PC-9 (cell line): Measurements from ENCODE around the gene GABRE.

Source experiments
- EZH2 ChIP-seq: fragments of 200-600 bp; sonication (generic); IDR thresholded peaks from 2 replicates; pipeline ENCODE4 v1.8.0; 2017; ENCODE audit warnings: antibody characterized with exemption, low read depth
- TF ChIP-seq, protein P1 (sequence below): fragments of 200-600 bp; sonication (generic); conservative IDR thresholded peaks from 2 replicates; pipeline ENCODE4 v1.6.1; 2017; ENCODE audit warnings: mixed run types, antibody characterized with exemption, mild to moderate bottlenecking, moderate library complexity

DNA sequence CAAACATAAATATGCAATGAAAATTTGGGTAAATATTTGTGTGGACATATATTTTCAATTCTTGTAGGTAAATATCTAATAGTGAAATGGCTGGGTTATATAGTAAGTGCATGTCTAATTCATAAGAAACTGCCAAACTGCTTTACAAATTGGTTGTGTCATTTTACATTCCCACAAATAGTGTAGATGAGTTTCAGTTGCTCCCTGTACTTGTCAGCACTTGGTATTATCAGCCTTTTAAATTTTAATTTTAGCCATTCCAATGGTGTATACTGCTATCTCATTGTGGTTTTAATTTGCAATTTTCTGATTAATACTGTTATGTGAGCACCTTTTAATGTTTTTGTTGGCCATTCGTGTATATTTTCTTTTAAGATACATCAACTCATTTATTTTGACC lies 23.1 kb upstream of the GABRE start:
- TF ChIP-seq, protein P1, sequence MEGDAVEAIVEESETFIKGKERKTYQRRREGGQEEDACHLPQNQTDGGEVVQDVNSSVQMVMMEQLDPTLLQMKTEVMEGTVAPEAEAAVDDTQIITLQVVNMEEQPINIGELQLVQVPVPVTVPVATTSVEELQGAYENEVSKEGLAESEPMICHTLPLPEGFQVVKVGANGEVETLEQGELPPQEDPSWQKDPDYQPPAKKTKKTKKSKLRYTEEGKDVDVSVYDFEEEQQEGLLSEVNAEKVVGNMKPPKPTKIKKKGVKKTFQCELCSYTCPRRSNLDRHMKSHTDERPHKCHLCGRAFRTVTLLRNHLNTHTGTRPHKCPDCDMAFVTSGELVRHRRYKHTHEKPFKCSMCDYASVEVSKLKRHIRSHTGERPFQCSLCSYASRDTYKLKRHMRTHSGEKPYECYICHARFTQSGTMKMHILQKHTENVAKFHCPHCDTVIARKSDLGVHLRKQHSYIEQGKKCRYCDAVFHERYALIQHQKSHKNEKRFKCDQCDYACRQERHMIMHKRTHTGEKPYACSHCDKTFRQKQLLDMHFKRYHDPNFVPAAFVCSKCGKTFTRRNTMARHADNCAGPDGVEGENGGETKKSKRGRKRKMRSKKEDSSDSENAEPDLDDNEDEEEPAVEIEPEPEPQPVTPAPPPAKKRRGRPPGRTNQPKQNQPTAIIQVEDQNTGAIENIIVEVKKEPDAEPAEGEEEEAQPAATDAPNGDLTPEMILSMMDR: no peak
- no peak for TF ChIP-seq EZH2
